Endometrial microvascular endothelial cells (primary cell): Measurements from ENCODE around the gene TUBA4B. TPM values are rescaled to one million over a fixed set of nuclear protein-coding genes. Genes with fewer than 3 reads are reported as not detected.
"Not testable (repeated sequence)": the region's sequence is repeated elsewhere in the genome, so short reads cannot be mapped to it uniquely, and the experiment has no call there.

Source experiments
- in situ Hi-C: cut with HindIII; loops from 2 replicates; pipeline ENCODE4 v1.10.0; 2017; ENCODE audit warnings: low sequenced_read_pairs, low pct_unique_long_range_greater_than_20kb; ENCODE audit errors: inconsistent ontology term
- total RNA-seq: library from RNA; depleted of rRNA; stranded (reverse); fragments of >200 nt; gene quantifications from one replicate; pipeline ENCODE4 v1.2.3, GENCODE V29; 2015; ENCODE audit errors: inconsistent ontology term

TUBA4B gene
- total RNA-seq, 1 donor from 2014 or later, result not detected

GRCh38 chr2:219285373-219285735 is 32.3 kb downstream of the TUBA4B start:
- in situ Hi-C loops, result no loop called here

- in situ Hi-C loops, result no loop called here
Observed at GRCh38 chr2:219285894-219286425, 32.9 kb downstream of the TUBA4B start.

- in situ Hi-C loops, result no loop called here
Observed at GRCh38 chr2:219286436-219287115, 33.5 kb downstream of the TUBA4B start.

GRCh38 chr2:219287116-219287440 is 34.0 kb downstream of the TUBA4B start:
- in situ Hi-C loops, result not testable (repeated sequence)

GRCh38 chr2:219287580-219288265 is 34.7 kb downstream of the TUBA4B start:
- in situ Hi-C loops, result no loop called here

- in situ Hi-C loops, result no loop called here
Observed at GRCh38 chr2:219289195-219289536, 36.1 kb downstream of the TUBA4B start.

DNA sequence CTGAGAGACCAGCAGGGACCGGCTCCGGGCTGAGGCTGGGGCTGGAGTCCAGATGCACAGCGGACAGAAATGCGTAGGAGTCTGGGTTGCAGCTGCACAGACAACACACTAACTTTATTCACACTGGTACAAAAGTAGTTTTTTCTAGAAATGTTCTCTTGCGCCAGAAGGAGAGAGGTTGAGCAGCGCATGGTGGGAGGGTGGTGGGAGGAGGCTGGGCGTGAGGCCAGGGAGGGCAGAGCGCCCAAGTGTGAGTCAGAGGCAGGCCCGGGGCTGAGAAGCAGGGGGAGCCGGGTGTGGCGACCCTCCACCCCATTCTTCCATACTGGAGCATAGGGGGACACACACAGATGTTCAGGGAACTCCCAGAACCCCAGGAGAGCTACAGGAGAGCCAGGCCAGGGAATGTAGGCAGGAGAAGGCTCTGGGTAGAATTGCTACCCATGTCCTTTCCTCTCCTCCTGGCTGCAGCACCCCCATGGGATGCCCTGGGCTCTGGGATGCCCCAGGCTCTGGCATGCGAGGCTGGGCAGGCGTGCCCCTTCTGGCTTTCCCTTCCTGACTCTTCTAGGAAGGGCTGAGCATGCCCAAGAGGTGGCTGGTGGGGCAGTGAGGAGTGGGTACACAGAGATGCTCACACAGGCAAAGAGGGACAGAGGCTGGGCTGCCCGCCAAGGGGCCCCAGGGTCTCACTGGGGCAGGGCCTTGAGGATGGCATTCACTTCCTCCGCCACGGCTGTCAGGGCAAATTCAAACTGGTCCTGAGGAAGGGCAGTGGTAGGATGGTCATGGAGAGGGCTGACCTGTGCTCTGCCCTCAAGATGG is 36.7 kb downstream of the TUBA4B start:
- in situ Hi-C loops, result no loop called here

DNA sequence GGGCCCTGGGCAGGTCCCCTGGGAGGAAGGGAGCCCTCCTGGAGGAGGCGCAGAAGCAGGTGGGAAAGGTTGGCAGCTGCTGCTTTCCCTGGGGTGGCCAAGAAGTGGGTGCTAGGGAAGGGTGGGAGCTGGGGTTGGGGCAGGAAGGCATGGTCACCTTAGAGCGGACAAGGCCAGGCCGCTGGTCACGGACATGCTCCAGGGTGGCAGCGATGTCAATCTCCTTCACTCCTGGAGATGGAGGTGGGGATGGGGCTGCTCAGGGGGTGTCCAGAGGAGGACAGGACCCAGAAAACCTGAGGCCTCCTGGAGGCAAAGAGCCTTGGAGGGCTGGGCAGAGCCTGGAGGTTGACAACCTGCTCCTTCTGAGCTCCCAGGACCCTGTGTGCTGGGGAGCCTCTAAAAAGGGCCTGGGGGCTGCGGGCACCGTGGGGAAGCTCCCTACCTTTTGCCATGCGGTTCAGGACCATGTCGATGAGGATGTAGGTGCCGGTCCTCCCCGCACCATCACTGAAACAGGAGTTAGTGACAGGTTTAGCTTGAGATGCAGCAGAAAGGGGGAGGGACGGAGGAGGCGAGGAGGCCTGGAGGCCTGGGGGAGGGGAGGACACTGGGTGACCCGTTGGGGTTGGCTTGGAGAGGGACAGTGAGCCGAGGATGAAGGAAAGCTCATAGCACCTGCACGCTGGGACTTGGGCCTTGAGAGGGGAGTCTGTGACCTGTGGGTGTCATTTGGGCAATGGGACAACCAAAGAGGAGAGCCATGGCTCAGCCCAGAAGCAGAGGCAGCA is 37.5 kb downstream of the TUBA4B start:
- in situ Hi-C loops, result no loop called here

DNA sequence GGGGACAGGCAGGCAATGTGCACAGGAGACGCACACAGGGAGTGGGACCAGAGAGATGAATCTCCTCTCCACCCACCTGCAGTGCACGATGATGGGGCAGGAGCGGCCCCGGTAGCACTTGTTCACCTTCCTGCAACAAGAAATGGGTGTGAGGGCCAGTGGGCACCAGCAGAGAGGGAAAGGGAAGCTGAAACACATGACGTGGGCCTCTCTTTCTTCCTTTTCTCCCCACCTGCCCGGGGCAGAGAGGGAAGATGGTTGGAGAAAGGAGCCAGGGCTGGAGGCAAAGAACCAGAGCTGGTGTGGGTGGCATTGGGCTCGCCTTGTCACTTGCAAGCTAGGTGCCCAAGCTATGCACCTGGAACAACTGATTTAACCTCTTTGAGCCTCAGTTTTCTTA is 38.4 kb downstream of the TUBA4B start:
- in situ Hi-C loops, result no loop called here

GRCh38 chr2:219291910-219292490 is 39.0 kb downstream of the TUBA4B start:
- in situ Hi-C loops, result no loop called here

GRCh38 chr2:219292616-219293015 is 39.6 kb downstream of the TUBA4B start:
- in situ Hi-C loops, result no loop called here

- in situ Hi-C loops, result no loop called here
Observed at GRCh38 chr2:219293736-219294231, 40.7 kb downstream of the TUBA4B start.

GRCh38 chr2:219294356-219295351 is 41.6 kb downstream of the TUBA4B start:
- in situ Hi-C loops, result no loop called here

- in situ Hi-C loops, result no loop called here
Observed at GRCh38 chr2:219296142-219296541, 43.1 kb downstream of the TUBA4B start.

GRCh38 chr2:219296631-219297391 is 43.8 kb downstream of the TUBA4B start:
- in situ Hi-C loops, result no loop called here

- in situ Hi-C loops, result no loop called here
Observed at GRCh38 chr2:219297766-219298456, 44.9 kb downstream of the TUBA4B start.
